H1 (cell line): ENCODE data around the gene FAM186B. TPM values are rescaled to one million over a fixed set of nuclear protein-coding genes. Genes with fewer than 3 reads are reported as not detected.

Experiments
- CTCF ChIA-PET: fragments of 300-600 bp; sonication (Branson Sonifier 250); formaldehyde crosslinking; loops from one replicate; lab custom pipeline; 2021; ENCODE audit not compliant: partially characterized antibody; lab: Charles Lee
- POLR2A ChIA-PET: fragments of 300-600 bp; sonication (Branson Sonifier 250); formaldehyde crosslinking; loops from one replicate; lab custom pipeline; 2021; ENCODE audit warnings: inconsistent platforms; ENCODE audit not compliant: partially characterized antibody; lab: Charles Lee
- DNase-seq, 2 experiments: peaks; one replicate each; pipeline versions ENCODE4 v3.0.0 to v3.0.0-alpha.2; 2010 to 2022; ENCODE audit warnings: low spot score in 2 of 2, low read depth in 1 of 2, mixed read lengths in 1 of 2
- FAIRE-seq: peaks from 2 replicates; lab custom pipeline; 2011; peaks lifted over from hg19 to GRCh38; lab: Jason Lieb, UNC
- H2AFZ ChIP-seq: 2 replicates; pipeline ENCODE4 v1.8.1; 2012; ENCODE audit warnings: low read length, inconsistent platforms
- H2AK5ac ChIP-seq: 2 replicates; pipeline ENCODE4 v1.6.1; 2013; ENCODE audit warnings: low read depth, low read length
- H2BK120ac ChIP-seq: replicated peaks from 2 replicates; pipeline ENCODE3; 2013; ENCODE audit warnings: low read depth, low read length, inconsistent platforms
- H2BK12ac ChIP-seq: 2 replicates; pipeline ENCODE4 v1.6.1; 2013; ENCODE audit warnings: low read depth, low read length
- H2BK15ac ChIP-seq: 2 replicates; pipeline ENCODE4 v1.6.1; 2013; ENCODE audit warnings: low read length
- H2BK20ac ChIP-seq: 2 replicates; pipeline ENCODE4 v1.6.1; 2013; ENCODE audit warnings: low read length
- H2BK5ac ChIP-seq: 2 replicates; pipeline ENCODE4 v1.6.1; 2013; ENCODE audit warnings: low read depth, low read length
- H3K14ac ChIP-seq: 2 replicates; pipeline ENCODE4 v1.6.1; 2013; ENCODE audit warnings: inconsistent platforms; ENCODE audit not compliant: insufficient read length
- H3K18ac ChIP-seq: 2 replicates; pipeline ENCODE4 v1.6.1; 2013; ENCODE audit warnings: low read length; ENCODE audit errors: extremely low read depth
- H3K23ac ChIP-seq: 2 replicates; pipeline ENCODE4 v1.6.1; 2013; ENCODE audit warnings: inconsistent platforms; ENCODE audit not compliant: insufficient read length
- H3K23me2 ChIP-seq: 2 replicates; pipeline ENCODE4 v1.6.1; 2013; ENCODE audit warnings: low read depth, low read length
- H3K27ac ChIP-seq: 2 replicates; pipeline ENCODE4 v1.6.1; 2011; ENCODE audit warnings: low read depth, low read length, inconsistent platforms
- H3K27me3 ChIP-seq, 4 experiments: replicated peaks in 1 of 4; 1 replicate in 1 of 4; 2 replicates in 3 of 4; pipeline versions ENCODE4 v1.6.1 to v1.8.1; 2011 to 2013; ENCODE audit warnings: low read length in 3 of 4, mild to moderate bottlenecking in 3 of 4, inconsistent platforms in 2 of 4, mixed read lengths in 2 of 4, moderate library complexity in 1 of 4; ENCODE audit not compliant: control insufficient read depth in 3 of 4, insufficient read depth in 3 of 4; ENCODE audit errors: extremely low read depth in 1 of 4
- H3K36me3 ChIP-seq, 4 experiments: 2 replicates each; pipeline versions ENCODE4 v1.6.1 to v1.8.1; 2011 to 2013; ENCODE audit warnings: mild to moderate bottlenecking in 4 of 4, low read length in 3 of 4, moderate library complexity in 2 of 4, control low read depth in 1 of 4, inconsistent platforms in 1 of 4; ENCODE audit not compliant: insufficient read depth in 4 of 4, control insufficient read depth in 2 of 4
- H3K4ac ChIP-seq: replicated peaks from 2 replicates; pipeline ENCODE3; 2013; ENCODE audit warnings: low read length, low read depth, mixed read lengths, inconsistent platforms; ENCODE audit not compliant: insufficient read length
- H3K4me1 ChIP-seq, 4 experiments: replicated peaks in 1 of 4; 1 replicate in 1 of 4; 2 replicates in 3 of 4; pipeline versions ENCODE4 v1.6.1 to v1.8.1; 2011 to 2013; ENCODE audit warnings: low read length in 3 of 4, inconsistent platforms in 2 of 4, mixed read lengths in 1 of 4; ENCODE audit not compliant: insufficient read depth in 4 of 4, control insufficient read depth in 3 of 4
- H3K4me2 ChIP-seq, 2 experiments: 2 replicates each; pipeline versions ENCODE4 v1.6.1 to v1.8.1; 2011 to 2013; ENCODE audit warnings: low read depth in 2 of 2, low read length in 2 of 2, control low read depth in 1 of 2, inconsistent platforms in 1 of 2, mild to moderate bottlenecking in 1 of 2; ENCODE audit not compliant: insufficient read depth in 1 of 2
- H3K4me3 ChIP-seq, 4 experiments: fragments of 200-600, 300-600 bp in 1 of 4; sonication (generic), shearing (Covaris generic), sonication (Bioruptor Twin) in 1 of 4; 2 replicates each; pipeline versions ENCODE4 v1.5.1 to v1.8.1; 2011 to 2016; ENCODE audit warnings: low read length in 4 of 4, low read depth in 3 of 4, control low read depth in 2 of 4, inconsistent platforms in 2 of 4, mild to moderate bottlenecking in 2 of 4, mixed read lengths in 1 of 4, moderate library complexity in 1 of 4; ENCODE audit not compliant: insufficient read depth in 2 of 4; ENCODE audit errors: extremely low read depth in 1 of 4
- H3K56ac ChIP-seq: replicated peaks from 2 replicates; pipeline ENCODE3; 2013; ENCODE audit warnings: low read depth, mild to moderate bottlenecking, mixed read lengths, low read length, inconsistent platforms; ENCODE audit not compliant: insufficient read length
- H3K79me1 ChIP-seq: 2 replicates; pipeline ENCODE4 v1.6.1; 2013; ENCODE audit warnings: low read depth, low read length, control low read depth
- H3K79me2 ChIP-seq, 2 experiments: 2 replicates each; pipeline versions ENCODE4 v1.6.1 to v1.8.1; 2012 to 2013; ENCODE audit warnings: low read length in 2 of 2, mild to moderate bottlenecking in 2 of 2, inconsistent platforms in 1 of 2; ENCODE audit not compliant: insufficient read depth in 2 of 2, control insufficient read depth in 1 of 2
- H3K9ac ChIP-seq, 4 experiments: replicated peaks in 1 of 4; 1 replicate in 1 of 4; 2 replicates in 3 of 4; pipeline versions ENCODE4 v1.6.1 to v1.8.1; 2011 to 2013; ENCODE audit warnings: low read depth in 3 of 4, low read length in 3 of 4, control low read depth in 2 of 4, mild to moderate bottlenecking in 2 of 4, moderate library complexity in 2 of 4, inconsistent platforms in 1 of 4; ENCODE audit errors: extremely low read depth in 1 of 4
- H3K9me3 ChIP-seq, 2 experiments: 2 replicates each; pipeline versions ENCODE4 v1.6.1 to v1.8.1; 2012 to 2013; ENCODE audit warnings: mild to moderate bottlenecking in 2 of 2, moderate library complexity in 2 of 2, control low read depth in 1 of 2, inconsistent platforms in 1 of 2, low read depth in 1 of 2, low read length in 1 of 2, mixed read lengths in 1 of 2; ENCODE audit not compliant: insufficient read depth in 2 of 2
- H4K20me1 ChIP-seq, 2 experiments: replicated peaks in 1 of 2; 2 replicates each; pipeline versions ENCODE3 to v1.8.1; 2011 to 2013; ENCODE audit warnings: inconsistent platforms in 2 of 2, low read length in 2 of 2, mild to moderate bottlenecking in 1 of 2; ENCODE audit not compliant: insufficient read depth in 2 of 2, control insufficient read depth in 1 of 2
- H4K5ac ChIP-seq: 2 replicates; pipeline ENCODE4 v1.6.1; 2013; ENCODE audit warnings: low read length, low read depth, mixed read lengths, inconsistent platforms; ENCODE audit not compliant: insufficient read length
- H4K8ac ChIP-seq: 2 replicates; pipeline ENCODE4 v1.8.0; 2013; ENCODE audit warnings: mild to moderate bottlenecking, moderate library complexity, low read length, inconsistent platforms; ENCODE audit not compliant: insufficient read depth; ENCODE audit errors: extremely low read depth
- H4K91ac ChIP-seq: replicated peaks from 2 replicates; pipeline ENCODE3; 2013; ENCODE audit warnings: low read length, mixed read lengths, inconsistent platforms; ENCODE audit not compliant: insufficient read length
- BRCA1 ChIP-seq: IDR thresholded peaks from 2 replicates; pipeline ENCODE4 v1.6.1; 2012; ENCODE audit warnings: low read depth, low read length, improper control_type of control experiment
- JUND ChIP-seq: IDR thresholded peaks from 2 replicates; pipeline ENCODE4 v1.6.1; 2011; ENCODE audit warnings: mild to moderate bottlenecking, improper control_type of control experiment, low read length
- POLR2A ChIP-seq, 2 experiments: IDR thresholded peaks; 1 replicate in 1 of 2; 2 replicates in 1 of 2; pipeline ENCODE4 v1.6.1; 2011; ENCODE audit warnings: low read depth in 2 of 2, low read length in 2 of 2, mild to moderate bottlenecking in 2 of 2; ENCODE audit errors: control extremely low read depth in 1 of 2
- POLR2AphosphoS5 ChIP-seq: IDR thresholded peaks from 2 replicates; pipeline ENCODE4 v1.6.1; 2011; ENCODE audit warnings: low read depth, low read length
- WGBS, 2 experiments: shearing (Covaris generic) in 1 of 2; methylation state at CpG; one replicate each; pipeline versions ENCODE4 v1.1.6 to v1.1.7; 2013 to 2015; ENCODE audit warnings: low lambda C conversion rate in 2 of 2, mixed read lengths in 2 of 2, inconsistent platforms in 1 of 2, low coverage in 1 of 2, missing lambda C conversion rate in 1 of 2; ENCODE audit not compliant: insufficient replicate concordance in 2 of 2, insufficient coverage in 1 of 2, insufficient read length in 1 of 2; ENCODE audit errors: extremely low coverage in 1 of 2, missing lambda C conversion rate in 1 of 2; 5-methylcytosine and 5-hydroxymethylcytosine counted together
- polyA plus RNA-seq, 7 experiments: library from polyadenylated mRNA; depleted of rRNA in 3 of 7; stranded (reverse) in 5 of 7; unstranded in 2 of 7; fragments of >200 nt in 5 of 7; fragments of 200-250 nt in 2 of 7; gene quantifications; 1 replicate in 5 of 7; 2 replicates in 1 of 7; 4 replicates in 1 of 7; pipeline versions ENCODE4 v1.2.1 to v1.2.3, GENCODE V29; 2011 to 2013; ENCODE audit warnings: missing spikeins in 2 of 7, mixed read lengths in 2 of 7
- total RNA-seq: library from RNA; stranded (reverse); fragmentation: NEBNext Ultra II Directional; extraction: Animal tissue kit (Norgen Biotek cat#: 25700); gene quantifications from 2 replicates; pipeline ENCODE4 v1.2.1, GENCODE V29; 2021

Gene FAM186B
- total and polyA plus RNA-seq, 2 of the 8 experiments (the other 6 are each of a cell fraction or from before 2014, with no cell fraction given) = 0.12 to 0.73 TPM

GRCh38 chr12:49545815-49546214 is 59.6 kb downstream of the FAM186B start:
- FAIRE-seq = no peak
- ChIA-PET CTCF (interaction anchor here (0.7 to 3.8 kb wide), 11 partner anchors 9 to 252 kb away, joined by 3 to 23 read pairs (median 5); partner anchors contain the start of gene DNAJC22), POLR2A (interaction anchor here (1.4 to 3.1 kb wide), 2 partner anchors 8 to 22 kb away, joined by 3 to 12 read pairs; partner anchors contain the start of gene MCRS1)

More at GRCh38 chr12:49545815-49546214, 59.6 kb downstream of the FAM186B start:
- TF ChIP-seq JUND (no peak), POLR2A (IDR thresholded peaks at IDR 0.05; ENCODE audit: control extremely low read depth in 1 of 2, low read depth in 2 of 2, low read length in 2 of 2) (no peak), POLR2AphosphoS5 (no peak), BRCA1 (no peak)
- no peak overlapping the region for H3K4ac ChIP-seq
- no peak overlapping the region for H2BK20ac ChIP-seq
- H3K4me2 ChIP-seq = no peak overlapping the region
- no peak overlapping the region for H3K27ac ChIP-seq
- H3K18ac ChIP-seq = no peak overlapping the region
- WGBS, 2 experiments = 94% methylated on average over 4 of the region's 4 CpGs; no CpG with 5 or more reads in 1 of the 2 experiments
- no peak overlapping the region for H2BK15ac ChIP-seq
- H3K23me2 ChIP-seq = peaks cover 14% of the 10 kb centered on the region
- peaks cover 3 to 7% of the 10 kb centered on the region in 2 experiments for H4K20me1 ChIP-seq
- DNase-seq = no peak
- no peak overlapping the region for H2BK5ac ChIP-seq
- no peak overlapping the region for H2BK120ac ChIP-seq
- H4K5ac ChIP-seq = no peak overlapping the region
- peaks cover 0 to 29% (median 19%) of the 10 kb centered on the region in 4 experiments; a peak in 6 of 7 replicates for H3K4me1 ChIP-seq
- no peak overlapping the region for H3K56ac ChIP-seq
- H3K14ac ChIP-seq = no peak overlapping the region
- no peak overlapping the region for H3K23ac ChIP-seq
- H3K79me2 ChIP-seq = no peaks in the 10 kb centered on the region
- H3K4me3 ChIP-seq = no peak overlapping the region
- H4K91ac ChIP-seq = no peak overlapping the region
- peaks cover 31 to 98% (median 92%) of the 10 kb centered on the region in 4 experiments for H3K27me3 ChIP-seq
- no peak overlapping the region for H4K8ac ChIP-seq
- no peak overlapping the region for H2AK5ac ChIP-seq
- H3K9me3 ChIP-seq = no peaks in the 10 kb centered on the region
- no peaks in the 10 kb centered on the region for H3K36me3 ChIP-seq
- no peak overlapping the region for H3K9ac ChIP-seq
- H2BK12ac ChIP-seq = no peak overlapping the region
- H3K79me1 ChIP-seq = no peaks in the 10 kb centered on the region
- no peak overlapping the region for H2AFZ ChIP-seq
